HEK293T (cell line): Measurements from ENCODE around the gene GABRA4.

ENCODE experiments used
- CTCF ChIA-PET: fragments of 350-600 bp; formaldehyde crosslinking; extraction: SDS; loops from one replicate; lab custom pipeline; 2021; ENCODE audit warnings: antibody characterized with exemption, inconsistent platforms; lab: Yijun Ruan, JAX
- POLR2A ChIA-PET: fragments of 350-600 bp; formaldehyde crosslinking; extraction: SDS; loops from one replicate; lab custom pipeline; 2020; ENCODE audit warnings: antibody characterized with exemption, inconsistent platforms; lab: Yijun Ruan, JAX
- DNase-seq: peaks from one replicate; pipeline ENCODE4 v3.0.0; 2012; ENCODE audit warnings: mixed read lengths; ENCODE audit errors: extremely low spot score
- ARNT ChIP-seq: fragments of 450-650 bp; IDR thresholded peaks from 2 replicates; pipeline ENCODE4 v1.6.1; 2017; ENCODE audit warnings: mild to moderate bottlenecking
- BHLHE40 ChIP-seq: fragments of 450-650 bp; IDR thresholded peaks from 2 replicates; pipeline ENCODE4 v1.6.1; 2016; ENCODE audit warnings: mild to moderate bottlenecking, moderate library complexity, borderline replicate concordance
- CTBP1 ChIP-seq: fragments of 450-650 bp; IDR thresholded peaks from 2 replicates; pipeline ENCODE4 v1.6.1; 2016; ENCODE audit warnings: borderline replicate concordance
- ELF4 ChIP-seq: fragments of 450-650 bp; IDR thresholded peaks from 2 replicates; pipeline ENCODE4 v1.6.1; 2017; ENCODE audit warnings: antibody characterized with exemption
- FOXA1 ChIP-seq: fragments of 450-650 bp; IDR thresholded peaks from 2 replicates; pipeline ENCODE4 v1.6.1; 2016; ENCODE audit warnings: mild to moderate bottlenecking
- FOXK2 ChIP-seq: fragments of 450-650 bp; IDR thresholded peaks from 2 replicates; pipeline ENCODE4 v1.6.1; 2016; ENCODE audit warnings: mild to moderate bottlenecking
- FOXM1 ChIP-seq: fragments of 450-650 bp; IDR thresholded peaks from 2 replicates; pipeline ENCODE4 v1.6.1; 2017; ENCODE audit warnings: mild to moderate bottlenecking, borderline replicate concordance
- HDGF ChIP-seq: fragments of 450-650 bp; IDR thresholded peaks from 2 replicates; pipeline ENCODE4 v1.6.1; 2017; ENCODE audit warnings: antibody characterized with exemption, borderline replicate concordance
- L3MBTL2 ChIP-seq: fragments of 450-650 bp; conservative IDR thresholded peaks from 2 replicates; pipeline ENCODE4 v1.6.1; 2016; ENCODE audit warnings: mild to moderate bottlenecking
- LEF1 ChIP-seq: fragments of 450-650 bp; IDR thresholded peaks from 2 replicates; pipeline ENCODE4 v1.6.1; 2017; ENCODE audit warnings: mild to moderate bottlenecking, borderline replicate concordance
- NFRKB ChIP-seq: fragments of 450-650 bp; IDR thresholded peaks from 2 replicates; pipeline ENCODE4 v1.6.1; 2016; ENCODE audit warnings: mild to moderate bottlenecking, moderate library complexity
- SP1 ChIP-seq: fragments of 450-650 bp; IDR thresholded peaks from 2 replicates; pipeline ENCODE4 v1.6.1; 2017
- SUZ12 ChIP-seq: fragments of 450-650 bp; IDR thresholded peaks from 2 replicates; pipeline ENCODE4 v1.6.1; 2016; ENCODE audit warnings: mild to moderate bottlenecking
- TARDBP ChIP-seq: fragments of 450-650 bp; IDR thresholded peaks from 2 replicates; pipeline ENCODE4 v1.6.1; 2016
- ZNF384 ChIP-seq: fragments of 450-650 bp; IDR thresholded peaks from 2 replicates; pipeline ENCODE4 v1.6.1; 2016
- TF ChIP-seq, protein P1 (sequence below): fragments of 450-650 bp; IDR thresholded peaks from 2 replicates; pipeline ENCODE4 v1.6.1; 2016

The GABRA4 gene

DNA sequence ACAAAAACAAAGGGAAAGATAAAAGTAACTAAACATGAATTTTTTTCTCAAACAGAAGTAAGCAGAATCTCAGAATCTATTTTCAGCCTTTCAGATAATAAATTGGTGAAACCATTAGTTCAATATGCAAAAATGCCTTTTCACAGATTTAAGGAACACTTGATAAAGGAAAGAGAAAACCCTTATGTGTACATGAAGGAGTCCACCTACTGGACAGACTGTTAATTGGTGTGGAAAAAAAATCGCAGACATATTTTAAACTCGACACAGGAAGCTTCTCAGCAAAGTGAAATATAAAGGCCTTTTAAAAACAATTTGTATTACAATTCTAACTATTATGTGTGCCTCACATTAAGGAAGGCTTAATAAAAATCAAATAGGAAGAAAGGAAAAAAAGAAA lies 106.7 kb downstream of the GABRA4 start:
- DNase-seq, result no peak
- TF ChIP-seq BHLHE40 (no peak), ELF4 (no peak), HDGF (no peak), LEF1 (no peak), L3MBTL2 (no peak), FOXA1 (no peak), NFRKB (no peak), SUZ12 (no peak), SP1 (no peak), CTBP1 (no peak), ARNT (no peak), FOXK2 (no peak), ZNF384 (no peak), FOXM1 (no peak), TARDBP (no peak)
- TF ChIP-seq, protein P1, sequence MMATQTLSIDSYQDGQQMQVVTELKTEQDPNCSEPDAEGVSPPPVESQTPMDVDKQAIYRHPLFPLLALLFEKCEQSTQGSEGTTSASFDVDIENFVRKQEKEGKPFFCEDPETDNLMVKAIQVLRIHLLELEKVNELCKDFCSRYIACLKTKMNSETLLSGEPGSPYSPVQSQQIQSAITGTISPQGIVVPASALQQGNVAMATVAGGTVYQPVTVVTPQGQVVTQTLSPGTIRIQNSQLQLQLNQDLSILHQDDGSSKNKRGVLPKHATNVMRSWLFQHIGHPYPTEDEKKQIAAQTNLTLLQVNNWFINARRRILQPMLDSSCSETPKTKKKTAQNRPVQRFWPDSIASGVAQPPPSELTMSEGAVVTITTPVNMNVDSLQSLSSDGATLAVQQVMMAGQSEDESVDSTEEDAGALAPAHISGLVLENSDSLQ, result no peak
- CTCF ChIA-PET, result interaction anchor here (0.6 kb wide), 1 partner anchor 16 kb away, joined by 3 read pairs; no protein-coding TSS in a partner anchor
- POLR2A ChIA-PET, result no interaction called here

DNA sequence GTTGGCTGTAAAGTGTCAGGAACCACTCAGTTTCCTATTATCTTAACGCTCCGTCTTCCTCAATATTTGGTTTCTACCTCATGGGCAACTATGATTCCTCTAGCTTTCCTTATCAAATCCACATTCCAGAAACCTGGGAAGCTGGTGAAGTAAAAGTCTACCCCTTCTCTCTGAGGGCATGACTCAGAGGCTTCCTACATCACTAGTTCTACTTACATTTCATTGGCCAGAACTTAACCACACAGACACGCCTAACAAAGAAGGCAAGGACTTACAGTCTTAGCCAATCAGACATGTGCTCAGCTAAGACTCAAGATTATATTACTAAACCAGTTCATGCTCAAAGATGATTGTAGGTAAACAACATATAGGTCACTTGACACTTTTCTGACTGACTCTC lies 114.7 kb downstream of the GABRA4 start:
- ChIA-PET POLR2A (no interaction called here), CTCF (no interaction called here)
- no peak for TF ChIP-seq ELF4
- TF ChIP-seq LEF1, result no peak
- TF ChIP-seq, protein P1, result no peak
- no peak for TF ChIP-seq FOXA1
- TF ChIP-seq BHLHE40, result no peak
- TF ChIP-seq TARDBP, result no peak
- no peak for TF ChIP-seq NFRKB
- no peak for TF ChIP-seq FOXK2
- no peak for TF ChIP-seq L3MBTL2
- TF ChIP-seq SUZ12, result no peak
- no peak for TF ChIP-seq SP1
- no peak for TF ChIP-seq FOXM1
- no peak for TF ChIP-seq CTBP1
- TF ChIP-seq HDGF, result no peak
- no peak for TF ChIP-seq ARNT
- no peak for TF ChIP-seq ZNF384
- DNase-seq, result no peak

DNA sequence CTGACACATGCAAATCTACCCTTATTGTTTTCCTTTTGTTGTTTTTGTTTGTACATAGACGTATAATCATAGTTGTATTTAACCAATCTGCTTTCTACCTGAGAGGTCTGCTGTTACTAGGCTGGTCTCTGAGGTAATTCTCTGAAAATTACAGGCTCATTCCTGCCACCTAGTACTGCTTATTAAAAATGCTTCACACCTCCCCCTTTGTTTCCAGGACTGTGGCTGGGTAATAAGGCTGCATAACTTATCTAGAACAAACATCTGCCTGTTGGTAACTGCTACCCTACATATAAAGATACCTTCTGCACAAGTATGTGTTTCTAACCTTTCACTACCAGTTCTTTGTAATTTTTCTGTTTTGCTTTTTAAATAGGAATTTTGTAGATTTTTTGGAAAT lies 118.6 kb downstream of the GABRA4 start:
- ChIA-PET POLR2A (no interaction called here), CTCF (no interaction called here)
- DNase-seq, result no peak
- TF ChIP-seq SUZ12 (no peak), LEF1 (no peak), FOXK2 (no peak), ELF4 (no peak), TARDBP (no peak), SP1 (no peak), L3MBTL2 (no peak), ARNT (no peak), ZNF384 (no peak), HDGF (no peak), BHLHE40 (no peak)

DNA sequence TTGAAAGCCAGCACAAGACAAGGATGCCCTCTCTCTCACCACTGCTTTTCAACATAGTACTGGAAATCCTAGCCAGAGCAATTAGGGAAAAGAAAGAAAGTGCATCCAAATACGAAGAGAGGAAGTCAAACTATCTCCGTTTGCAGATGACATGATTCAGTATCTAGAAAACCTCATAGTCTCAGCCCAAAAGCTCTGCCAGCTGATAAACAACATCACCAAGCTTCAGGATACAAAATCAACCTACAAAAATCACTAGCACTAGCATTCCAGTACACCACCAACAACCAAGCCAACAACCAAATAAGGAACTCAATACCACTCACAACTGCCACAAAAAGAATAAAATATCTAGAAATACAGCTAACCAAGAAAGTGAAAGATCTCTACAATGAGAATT lies 123.0 kb downstream of the GABRA4 start:
- POLR2A ChIA-PET, result no interaction called here
- DNase-seq, result no peak
- CTCF ChIA-PET, result no interaction called here
- TF ChIP-seq L3MBTL2, result no peak
- no peak for TF ChIP-seq FOXM1
- TF ChIP-seq FOXA1, result no peak
- TF ChIP-seq ELF4, result no peak
- TF ChIP-seq BHLHE40, result no peak
- TF ChIP-seq SUZ12, result no peak
- TF ChIP-seq LEF1, result no peak
- TF ChIP-seq CTBP1, result no peak
- no peak for TF ChIP-seq ARNT
- no peak for TF ChIP-seq HDGF
- TF ChIP-seq TARDBP, result no peak
- TF ChIP-seq SP1, result no peak
- no peak for TF ChIP-seq FOXK2
- TF ChIP-seq, protein P1, result no peak
- TF ChIP-seq NFRKB, result no peak
- no peak for TF ChIP-seq ZNF384
